ENCODE measurements around the gene NECTIN1.

NECTIN1 gene

GRCh38 chr11:119720311-119720913 is 8.6 kb downstream of the NECTIN1 start:
- H3K27me3 Mint-ChIP-seq, result peaks cover 3% of the 10 kb centered on the region
- intact Hi-C loops (cut with micrococcal nuclease), result no loop called here
- no peaks in the 10 kb centered on the region for H3K36me3 Mint-ChIP-seq (ENCODE audit: low read depth)
- no peak overlapping the region for H3K27ac Mint-ChIP-seq
- H3K9me3 Mint-ChIP-seq, result no peaks in the 10 kb centered on the region
- peaks cover 20% of the 10 kb centered on the region for H3K4me1 Mint-ChIP-seq (ENCODE audit: low read depth)
- no peak overlapping the region for H3K4me3 Mint-ChIP-seq

GRCh38 chr11:119717839-119718534 is 11.0 kb downstream of the NECTIN1 start:
- intact Hi-C loops (cut with micrococcal nuclease), result no loop called here
- Mint-ChIP-seq H3K27ac (no peak overlapping the region), H3K4me1 (ENCODE audit: low read depth) (peaks cover 35% of the 10 kb centered on the region)

GRCh38 chr11:119716582-119717498 is 12.2 kb downstream of the NECTIN1 start:
- Mint-ChIP-seq H3K27me3 (no peaks in the 10 kb centered on the region), H3K36me3 (ENCODE audit: low read depth) (no peaks in the 10 kb centered on the region), H3K27ac (no peak overlapping the region), H3K4me3 (no peak overlapping the region), H3K9me3 (no peaks in the 10 kb centered on the region), H3K4me1 (ENCODE audit: low read depth) (peaks cover 37% of the 10 kb centered on the region)
- intact Hi-C loops (cut with micrococcal nuclease), result no loop called here

More at GRCh38 chr11:119717839-119718534, 11.0 kb downstream of the NECTIN1 start:
- H3K4me3 Mint-ChIP-seq, result no peak overlapping the region
- no peaks in the 10 kb centered on the region for H3K36me3 Mint-ChIP-seq (ENCODE audit: low read depth)
- H3K27me3 Mint-ChIP-seq, result peaks cover 3% of the 10 kb centered on the region
- H3K9me3 Mint-ChIP-seq, result no peaks in the 10 kb centered on the region

- Mint-ChIP-seq H3K27ac (no peak overlapping the region), H3K9me3 (no peaks in the 10 kb centered on the region), H3K4me1 (ENCODE audit: low read depth) (peaks cover 44% of the 10 kb centered on the region), H3K27me3 (no peaks in the 10 kb centered on the region), H3K36me3 (ENCODE audit: low read depth) (no peaks in the 10 kb centered on the region), H3K4me3 (no peak overlapping the region)
- intact Hi-C loops (cut with micrococcal nuclease), result no loop called here
Observed at GRCh38 chr11:119714590-119714989, 14.4 kb downstream of the NECTIN1 start.

DNA sequence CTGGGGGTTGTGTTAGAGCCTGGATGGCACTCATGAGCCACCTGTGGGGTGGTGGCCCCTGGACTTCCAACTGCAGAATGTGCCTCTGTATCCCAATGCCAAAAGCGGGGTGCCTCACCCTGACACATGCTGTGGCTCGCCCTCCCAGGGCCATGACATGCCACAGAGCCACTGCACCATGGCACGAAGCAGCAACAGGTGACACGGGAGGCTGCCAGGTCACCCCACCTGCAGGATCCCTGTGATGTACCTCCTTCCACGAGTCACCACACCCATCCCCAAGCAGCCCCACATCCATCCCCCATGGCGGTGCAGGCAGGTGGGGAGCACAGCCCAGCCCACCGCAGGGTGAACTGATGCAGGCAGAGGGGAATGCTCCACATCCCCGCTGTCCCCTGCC is 14.8 kb downstream of the NECTIN1 start:
- Mint-ChIP-seq H3K9me3 (no peaks in the 10 kb centered on the region), H3K4me3 (no peak overlapping the region), H3K4me1 (ENCODE audit: low read depth) (peaks cover 48% of the 10 kb centered on the region), H3K27ac (no peak overlapping the region), H3K27me3 (no peaks in the 10 kb centered on the region), H3K36me3 (ENCODE audit: low read depth) (no peaks in the 10 kb centered on the region)
- intact Hi-C loops (cut with micrococcal nuclease), result no loop called here

- Mint-ChIP-seq H3K27ac (no peak overlapping the region), H3K9me3 (no peaks in the 10 kb centered on the region), H3K27me3 (no peaks in the 10 kb centered on the region), H3K4me1 (ENCODE audit: low read depth) (peaks cover 53% of the 10 kb centered on the region), H3K4me3 (no peak overlapping the region), H3K36me3 (ENCODE audit: low read depth) (no peaks in the 10 kb centered on the region)
- intact Hi-C loops (cut with micrococcal nuclease), result no loop called here
Observed at GRCh38 chr11:119713359-119714040, 15.5 kb downstream of the NECTIN1 start.

GRCh38 chr11:119712459-119713358 is 16.3 kb downstream of the NECTIN1 start:
- Mint-ChIP-seq H3K36me3 (ENCODE audit: low read depth) (no peaks in the 10 kb centered on the region), H3K27me3 (no peaks in the 10 kb centered on the region), H3K4me1 (ENCODE audit: low read depth) (peaks cover 58% of the 10 kb centered on the region), H3K4me3 (no peak overlapping the region), H3K9me3 (no peaks in the 10 kb centered on the region), H3K27ac (no peak overlapping the region)
- intact Hi-C loops (cut with micrococcal nuclease), result no loop called here

DNA sequence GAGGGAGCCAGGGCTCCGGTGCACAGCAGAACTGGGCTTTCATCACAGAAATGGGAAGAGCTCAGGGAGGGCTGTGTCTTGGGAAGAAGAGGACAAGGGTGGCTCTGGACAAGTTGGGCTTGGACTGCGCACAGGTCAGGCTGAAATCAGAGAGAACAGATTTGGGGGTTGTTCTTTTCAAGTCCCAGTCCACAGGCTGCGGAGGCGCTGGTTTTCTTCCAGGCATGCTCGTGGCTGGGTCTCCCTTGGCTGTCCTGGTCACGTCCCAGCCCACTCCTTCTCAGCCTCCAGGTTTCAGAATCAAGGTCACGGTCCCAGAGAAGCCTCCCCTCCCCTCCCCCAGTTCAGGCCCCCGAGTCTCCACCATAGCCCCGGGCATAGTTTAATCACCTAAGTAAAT is 17.0 kb downstream of the NECTIN1 start:
- no peaks in the 10 kb centered on the region for H3K9me3 Mint-ChIP-seq
- no peak overlapping the region for H3K27ac Mint-ChIP-seq
- H3K36me3 Mint-ChIP-seq (ENCODE audit: low read depth), result no peaks in the 10 kb centered on the region
- intact Hi-C loops (cut with micrococcal nuclease), result no loop called here
- no peaks in the 10 kb centered on the region for H3K27me3 Mint-ChIP-seq
- peaks cover 58% of the 10 kb centered on the region for H3K4me1 Mint-ChIP-seq (ENCODE audit: low read depth)
- no peak overlapping the region for H3K4me3 Mint-ChIP-seq

DNA sequence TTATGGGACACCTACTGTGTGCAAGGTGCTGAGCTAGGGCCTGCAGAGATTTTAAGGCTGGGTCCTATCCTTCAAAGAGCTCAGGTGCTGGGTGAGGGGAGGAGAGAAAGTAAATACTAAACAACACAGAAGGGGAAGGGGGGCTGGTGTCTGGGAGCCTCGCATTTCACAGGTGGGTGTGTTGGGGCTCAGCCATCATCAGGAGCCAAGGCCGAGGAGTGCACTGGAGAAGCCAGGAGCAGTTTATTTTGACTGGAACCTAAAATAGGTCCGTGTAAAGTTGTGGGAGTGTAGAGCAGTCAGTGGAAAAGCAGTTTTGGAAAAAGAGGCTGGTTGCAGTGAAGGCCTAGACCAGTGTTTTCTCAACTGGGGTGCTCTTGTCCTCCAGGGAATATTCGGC is 17.5 kb downstream of the NECTIN1 start:
- Mint-ChIP-seq H3K4me3 (no peak overlapping the region), H3K36me3 (ENCODE audit: low read depth) (no peaks in the 10 kb centered on the region), H3K9me3 (no peaks in the 10 kb centered on the region), H3K27ac (no peak overlapping the region), H3K27me3 (no peaks in the 10 kb centered on the region), H3K4me1 (ENCODE audit: low read depth) (peaks cover 58% of the 10 kb centered on the region)
- intact Hi-C loops (cut with micrococcal nuclease), result no loop called here

DNA sequence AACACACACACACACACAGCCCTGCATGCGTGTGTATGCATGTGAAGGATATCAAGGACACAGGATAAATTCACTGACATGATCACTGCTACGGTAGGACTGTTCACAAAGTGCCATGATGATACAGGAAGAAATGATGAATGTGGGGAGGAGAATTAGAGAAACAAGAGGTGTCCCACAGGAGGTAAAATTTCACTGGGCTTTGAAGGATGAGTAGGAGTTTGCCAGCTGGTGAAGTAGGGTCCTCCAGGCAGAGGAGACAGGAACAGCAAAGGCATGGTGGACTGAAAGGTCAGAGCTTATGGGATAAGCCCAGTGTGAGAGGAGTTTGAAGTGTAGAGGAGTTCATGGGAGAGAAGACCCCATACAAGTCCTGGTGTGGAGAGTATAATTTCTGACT is 18.6 kb downstream of the NECTIN1 start:
- H3K9me3 Mint-ChIP-seq, result no peaks in the 10 kb centered on the region
- no peaks in the 10 kb centered on the region for H3K36me3 Mint-ChIP-seq (ENCODE audit: low read depth)
- no peaks in the 10 kb centered on the region for H3K27me3 Mint-ChIP-seq
- intact Hi-C loops (cut with micrococcal nuclease), result no loop called here
- no peak overlapping the region for H3K27ac Mint-ChIP-seq
- H3K4me1 Mint-ChIP-seq (ENCODE audit: low read depth), result peaks cover 69% of the 10 kb centered on the region
- no peak overlapping the region for H3K4me3 Mint-ChIP-seq

GRCh38 chr11:119709638-119710346 is 19.2 kb downstream of the NECTIN1 start:
- H3K27ac Mint-ChIP-seq, result no peak overlapping the region
- intact Hi-C loops (cut with micrococcal nuclease), result no loop called here
- no peaks in the 10 kb centered on the region for H3K9me3 Mint-ChIP-seq
- H3K4me1 Mint-ChIP-seq (ENCODE audit: low read depth), result peaks cover 70% of the 10 kb centered on the region
- H3K27me3 Mint-ChIP-seq, result no peaks in the 10 kb centered on the region
- H3K4me3 Mint-ChIP-seq, result no peak overlapping the region
- no peaks in the 10 kb centered on the region for H3K36me3 Mint-ChIP-seq (ENCODE audit: low read depth)

DNA sequence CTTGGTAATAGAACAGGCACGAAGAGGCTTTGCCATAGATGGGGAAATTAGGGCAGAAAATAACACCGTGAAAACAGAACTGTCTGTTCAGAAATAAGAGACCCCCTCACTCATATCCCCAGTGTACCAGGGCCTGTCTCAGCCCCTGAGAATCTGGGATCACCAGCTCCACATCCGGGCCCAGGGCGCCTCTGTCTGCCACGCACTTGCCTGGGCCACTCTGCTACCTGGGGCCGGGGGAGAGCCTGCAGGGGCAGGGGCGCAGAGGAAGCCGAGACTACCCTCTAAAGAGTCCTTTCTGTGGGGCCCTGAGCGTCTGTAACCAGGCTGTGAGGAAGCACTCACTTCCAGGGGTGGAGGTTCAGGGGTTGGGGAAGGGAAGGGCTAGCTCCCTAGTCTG is 19.8 kb downstream of the NECTIN1 start:
- no peaks in the 10 kb centered on the region for H3K9me3 Mint-ChIP-seq
- H3K36me3 Mint-ChIP-seq (ENCODE audit: low read depth), result no peaks in the 10 kb centered on the region
- H3K4me1 Mint-ChIP-seq (ENCODE audit: low read depth), result peaks cover 64% of the 10 kb centered on the region
- no peak overlapping the region for H3K4me3 Mint-ChIP-seq
- intact Hi-C loops (cut with micrococcal nuclease), result no loop called here
- H3K27me3 Mint-ChIP-seq, result no peaks in the 10 kb centered on the region
- H3K27ac Mint-ChIP-seq, result no peak overlapping the region

Measured in dendritic cell treated with granulocyte-macrophage colony-stimulating factor and Interleukin-4, amounts not matched to agents 40 ng/mL and 50 ng/mL, for 4 days (primary cell).